Subcutaneous abdominal adipose tissue (tissue), 5 donors: ENCODE data around the gene RTBDN.
"Not testable (repeated sequence)": the region's sequence is repeated elsewhere in the genome, so short reads cannot be mapped to it uniquely, and the experiment has no call there.

Experiments
- H3K27ac ChIP-seq: one replicate; pipeline ENCODE4 v1.7.0; 2013; ENCODE audit warnings: low read depth, mild to moderate bottlenecking, inconsistent platforms, low read length, moderate library complexity
- H3K27me3 ChIP-seq, 5 donors: one replicate each; pipeline ENCODE4 v1.7.0; 2013; ENCODE audit warnings: low read length in 5 of 5, inconsistent platforms in 1 of 5; ENCODE audit not compliant: control insufficient read depth in 5 of 5, insufficient read depth in 4 of 5
- H3K36me3 ChIP-seq, 5 donors: one replicate each; pipeline ENCODE4 v1.7.0; 2013; ENCODE audit warnings: low read length in 5 of 5; ENCODE audit not compliant: control insufficient read depth in 5 of 5, insufficient read depth in 5 of 5
- H3K4me1 ChIP-seq, 5 donors: one replicate each; pipeline ENCODE4 v1.7.0; 2013; ENCODE audit warnings: low read length in 5 of 5, mild to moderate bottlenecking in 3 of 5, moderate library complexity in 1 of 5; ENCODE audit not compliant: control insufficient read depth in 5 of 5, insufficient read depth in 5 of 5
- H3K4me3 ChIP-seq, 5 donors: one replicate each; pipeline ENCODE4 v1.7.0; 2013; ENCODE audit warnings: low read length in 5 of 5, low read depth in 1 of 5
- H3K9ac ChIP-seq, 5 donors: one replicate each; pipeline ENCODE4 v1.7.0; 2013; ENCODE audit warnings: low read length in 5 of 5, mild to moderate bottlenecking in 4 of 5, moderate library complexity in 3 of 5
- H3K9me3 ChIP-seq, 5 donors: one replicate each; pipeline ENCODE4 v1.7.0; 2013; ENCODE audit warnings: low read length in 5 of 5; ENCODE audit not compliant: control insufficient read depth in 5 of 5
- donor health status: healthy.
- donor health status: healthy.
- donor health status: healthy.
- donor health status: healthy.
- donor health status: healthy.

Gene RTBDN

GRCh38 chr19:12858041-12858928 lies 23.9 kb upstream of the RTBDN start:
- Histone ChIP-seq H3K9me3 (no peaks in the 10 kb centered on the region), H3K4me1 (no peaks in the 10 kb centered on the region), H3K4me3 (no peak overlapping the region), H3K36me3 (no peaks in the 10 kb centered on the region), H3K27me3 (peaks cover 0 to 4% (median 0%) of the 10 kb centered on the region in 5 donors), H3K9ac (no peak overlapping the region), H3K27ac (no peak overlapping the region)

GRCh38 chr19:12856653-12857052 lies 22.3 kb upstream of the RTBDN start:
- no peak overlapping the region for H3K9ac ChIP-seq
- H3K27ac ChIP-seq, result no peak overlapping the region
- H3K27me3 ChIP-seq, result no peaks in the 10 kb centered on the region
- H3K9me3 ChIP-seq, result no peaks in the 10 kb centered on the region
- H3K36me3 ChIP-seq, result no peaks in the 10 kb centered on the region
- no peaks in the 10 kb centered on the region for H3K4me1 ChIP-seq
- H3K4me3 ChIP-seq, result no peak overlapping the region

GRCh38 chr19:12847159-12848139 lies 13.1 kb upstream of the RTBDN start:
- H3K9me3 ChIP-seq, result no peaks in the 10 kb centered on the region

GRCh38 chr19:12846613-12847012 lies 12.2 kb upstream of the RTBDN start:
- not testable (repeated sequence) for H3K4me3 ChIP-seq, H3K36me3 ChIP-seq, H3K27ac ChIP-seq, H3K9ac ChIP-seq, H3K9me3 ChIP-seq
- Histone ChIP-seq H3K27me3 (peaks cover 5 to 27% (median 24%) of the 10 kb centered on the region in 5 donors), H3K4me1 (peaks cover 0 to 10% (median 9%) of the 10 kb centered on the region in 5 donors)

More at GRCh38 chr19:12847159-12848139, 13.1 kb upstream of the RTBDN start:
- Histone ChIP-seq H3K4me3 (peak overlapping the region in 3 of 5 donors; percentile 22 to 60 (median 46)), H3K36me3 (no peaks in the 10 kb centered on the region), H3K4me1 (peaks cover 0 to 10% (median 9%) of the 10 kb centered on the region in 5 donors), H3K27ac (no peak overlapping the region), H3K27me3 (peaks cover 3 to 22% (median 17%) of the 10 kb centered on the region in 5 donors), H3K9ac (peak overlapping the region in 1 of 5 donors; percentile 28)

GRCh38 chr19:12843999-12844732 lies 9.8 kb upstream of the RTBDN start:
- Histone ChIP-seq H3K36me3 (no peaks in the 10 kb centered on the region), H3K9me3 (no peaks in the 10 kb centered on the region), H3K4me3 (no peak overlapping the region), H3K9ac (no peak overlapping the region), H3K27ac (no peak overlapping the region), H3K27me3 (peaks cover 22 to 51% (median 48%) of the 10 kb centered on the region in 5 donors), H3K4me1 (peaks cover 0 to 22% (median 13%) of the 10 kb centered on the region in 5 donors)

GRCh38 chr19:12843328-12843727 lies 8.9 kb upstream of the RTBDN start:
- peaks cover 22 to 55% (median 54%) of the 10 kb centered on the region in 5 donors for H3K27me3 ChIP-seq
- H3K4me3 ChIP-seq, result no peak overlapping the region
- no peaks in the 10 kb centered on the region for H3K36me3 ChIP-seq
- H3K27ac ChIP-seq, result no peak overlapping the region
- no peak overlapping the region for H3K9ac ChIP-seq
- peaks cover 0 to 30% (median 19%) of the 10 kb centered on the region in 5 donors for H3K4me1 ChIP-seq
- H3K9me3 ChIP-seq, result no peaks in the 10 kb centered on the region

- H3K27ac ChIP-seq, result no peak overlapping the region
- no peak overlapping the region for H3K9ac ChIP-seq
- peaks cover 22 to 60% (median 60%) of the 10 kb centered on the region in 5 donors for H3K27me3 ChIP-seq
- H3K4me3 ChIP-seq, result no peak overlapping the region
- peaks cover 0 to 29% (median 17%) of the 10 kb centered on the region in 5 donors for H3K4me1 ChIP-seq
- H3K36me3 ChIP-seq, result no peaks in the 10 kb centered on the region
- H3K9me3 ChIP-seq, result no peaks in the 10 kb centered on the region
These were observed 8.1 kb upstream of the RTBDN start for GRCh38 chr19:12842511-12842910.

- no peaks in the 10 kb centered on the region for H3K9me3 ChIP-seq
- no peak overlapping the region for H3K27ac ChIP-seq
- H3K27me3 ChIP-seq, result peaks cover 25 to 72% (median 64%) of the 10 kb centered on the region in 5 donors
- peaks cover 0 to 24% (median 13%) of the 10 kb centered on the region in 5 donors for H3K4me1 ChIP-seq
- H3K36me3 ChIP-seq, result no peaks in the 10 kb centered on the region
- no peak overlapping the region for H3K9ac ChIP-seq
- H3K4me3 ChIP-seq, result peak overlapping the region in 1 of 5 donors; percentile 49
These were observed 6.7 kb upstream of the RTBDN start for GRCh38 chr19:12841094-12841493.
